ENCODE results near the gene CHRNB2.
A peak's percentile ranks its signal among the peaks of the same experiment; 100 is the strongest.
"Not testable (repeated sequence)": the region's sequence is repeated elsewhere in the genome, so short reads cannot be mapped to it uniquely, and the experiment has no call there.

CHRNB2 gene

GRCh38 chr1:154567386-154568156 lies at the start of gene CHRNB2:
CHRNB2 (plus strand) TSS chr1:154567778; CDS start chr1:154568045, 267 bp downstream.
- DNase-seq = no peak

GRCh38 chr1:154519591-154519991 lies 48.0 kb upstream of the CHRNB2 start:
- DNase-seq = no peak

- no peak for DNase-seq
Measured at GRCh38 chr1:154520333-154520732, 47.2 kb upstream of the CHRNB2 start.

- DNase-seq = no peak
Measured at GRCh38 chr1:154521695-154522094, 45.9 kb upstream of the CHRNB2 start.

- DNase-seq = no peak
Measured at GRCh38 chr1:154524881-154525280, 42.7 kb upstream of the CHRNB2 start.

GRCh38 chr1:154527192-154527591 lies 40.4 kb upstream of the CHRNB2 start:
- no peak for DNase-seq

- no peak for DNase-seq
Measured at GRCh38 chr1:154529308-154529707, 38.3 kb upstream of the CHRNB2 start.

- DNase-seq = not testable (repeated sequence)
Measured at GRCh38 chr1:154531950-154532349, 35.6 kb upstream of the CHRNB2 start.

GRCh38 chr1:154533952-154534844 lies 33.4 kb upstream of the CHRNB2 start:
- DNase-seq = no peak

- no peak for DNase-seq
Measured at GRCh38 chr1:154536570-154536969, 31.0 kb upstream of the CHRNB2 start.

GRCh38 chr1:154539486-154540483 lies 27.8 kb upstream of the CHRNB2 start:
- no peak for DNase-seq

- no peak for DNase-seq
Measured at GRCh38 chr1:154541231-154541630, 26.3 kb upstream of the CHRNB2 start.

GRCh38 chr1:154546264-154547063 lies 21.1 kb upstream of the CHRNB2 start:
- DNase-seq = peak; percentile 28

GRCh38 chr1:154547105-154547732 lies 20.4 kb upstream of the CHRNB2 start:
- DNase-seq = no peak

- no peak for DNase-seq
Measured at GRCh38 chr1:154548028-154548427, 19.6 kb upstream of the CHRNB2 start.

- DNase-seq = no peak
Measured at GRCh38 chr1:154549202-154549770, 18.3 kb upstream of the CHRNB2 start.

GRCh38 chr1:154550070-154550469 lies 17.5 kb upstream of the CHRNB2 start:
- DNase-seq = no peak

GRCh38 chr1:154550657-154551056 lies 16.9 kb upstream of the CHRNB2 start:
- no peak for DNase-seq

GRCh38 chr1:154551474-154551873 lies 16.1 kb upstream of the CHRNB2 start:
- no peak for DNase-seq

GRCh38 chr1:154552036-154552435 lies 15.5 kb upstream of the CHRNB2 start:
- DNase-seq = no peak
